IMR-90 (cell line): ENCODE data around the gene SHB. TPM values are rescaled to one million over a fixed set of nuclear protein-coding genes. Genes with fewer than 3 reads are reported as not detected.

Experiments
- CTCF ChIP-seq: conservative IDR thresholded peaks from 2 replicates; pipeline ENCODE4 v1.5.1; 2012; ENCODE audit warnings: mild to moderate bottlenecking, low read depth, low read length, improper control_type of control experiment
- polyA plus RNA-seq, 3 experiments: library from polyadenylated mRNA; depleted of rRNA; stranded (reverse); fragments of >200 nt; gene quantifications; 2 replicates each; pipeline ENCODE4 v1.2.3, GENCODE V29; 2012; ENCODE audit warnings: low replicate concordance in 1 of 3
- total RNA-seq: library from RNA; depleted of rRNA; stranded (reverse); fragments of >200 nt; gene quantifications from 2 replicates; pipeline ENCODE4 v1.2.3, GENCODE V29; 2012

The SHB gene
- total and polyA plus RNA-seq, 2 of the 4 experiments (the other 2 are of a cell fraction): 6.1 to 20.4 TPM

DNA sequence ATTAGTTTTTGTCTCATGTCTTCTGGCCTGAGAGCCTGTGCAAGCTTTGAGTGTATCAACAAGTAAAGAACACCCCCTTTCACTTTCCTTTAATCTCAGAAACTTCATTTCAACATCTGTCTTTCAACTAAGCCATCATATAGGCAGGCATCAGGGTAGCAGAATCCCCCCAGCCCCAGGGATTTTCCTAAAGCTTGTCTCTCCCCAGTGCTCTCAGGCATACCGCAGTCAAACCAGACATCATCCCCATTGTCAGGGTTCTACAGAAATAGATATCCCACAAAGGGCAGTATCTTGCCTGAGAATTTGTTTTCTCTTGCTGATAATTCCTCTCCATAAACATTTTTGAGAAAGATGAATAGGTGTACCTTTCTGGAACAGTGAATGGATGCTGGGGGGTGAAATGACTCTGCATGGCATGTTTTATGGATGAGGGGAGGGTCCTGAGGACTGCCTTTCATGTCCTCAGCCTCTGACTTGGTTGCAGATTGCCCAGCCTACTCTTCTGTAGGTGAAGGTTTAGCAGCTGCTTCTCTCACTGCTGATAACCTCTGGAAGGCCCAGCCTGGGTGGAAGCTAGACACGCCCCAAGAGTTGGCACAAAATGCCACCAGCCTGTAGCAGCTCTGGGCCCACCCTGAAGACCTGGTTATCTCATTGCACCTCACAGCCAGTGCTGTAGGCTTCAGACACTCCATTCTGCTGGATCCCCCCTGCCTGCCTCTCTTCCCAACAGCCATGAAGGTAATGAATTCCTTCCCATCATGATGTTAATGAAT is 20.5 kb upstream of the SHB start (continued):
- no peak for TF ChIP-seq CTCF
